ENCODE results near the gene PLCH1.

GRCh38 chr3:155390351-155390750 lies 354.5 kb downstream of the PLCH1 start:
- TF ChIP-seq POLR2A (IDR thresholded peaks at IDR 0.05) (no peak), CTCF (IDR thresholded peaks at IDR 0.05) (no peak)

Measured in right lobe of liver (tissue), 4 donors.